ENCODE results near the gene PAK6.

- TF ChIP-seq CTCF (IDR thresholded peaks at IDR 0.05; ENCODE audit: poor library complexity) (no peak), EZH2 (IDR thresholded peaks at IDR 0.05; ENCODE audit: borderline replicate concordance) (no peak), EZH2phosphoT487 (IDR thresholded peaks at IDR 0.05; ENCODE audit: low read depth, severe bottlenecking, unreplicated experiment) (no peak)
These were observed 8.9 kb upstream of the PAK6 start for GRCh38 chr15:40229956-40230355.

Measured in hepatocyte (in vitro differentiated cells).